HCT116 (cell line): ENCODE data around the gene CGRRF1. TPM values are rescaled to one million over a fixed set of nuclear protein-coding genes. Genes with fewer than 3 reads are reported as not detected.

Experiments used
- ATAC-seq: fragments of 200-7000 bp; cut with Tn5 transposase; 2 replicates; pipeline ENCODE4 v1.9.1; 2020; ENCODE audit warnings: mild to moderate bottlenecking, moderate library complexity
- BruUV-seq: library from RNA; stranded (reverse); fragments of 400-500 nt; replicated peaks from 2 replicates; lab custom pipeline; 2021; lab: Mats Ljungman, UMichigan
- CTCF ChIA-PET: fragments of 300-600 bp; sonication (Branson Sonifier 250); formaldehyde crosslinking; loops from one replicate; lab custom pipeline; 2021; ENCODE audit warnings: antibody characterized with exemption; lab: Charles Lee
- POLR2A ChIA-PET: fragments of 300-600, 350-600 bp; sonication (Branson Sonifier 250); formaldehyde crosslinking; loops from one replicate; lab custom pipeline; 2021; ENCODE audit warnings: antibody characterized with exemption; lab: Charles Lee
- RAD21 ChIA-PET, 2 experiments: fragments of 300-600 bp; sonication (Branson Sonifier 250); formaldehyde crosslinking; loops; one replicate each; lab custom pipeline; 2023; ENCODE audit warnings: low total read pairs in 2 of 2; ENCODE audit not compliant: uncharacterized antibody in 2 of 2, unreplicated experiment in 2 of 2, low non-redundant PET in 1 of 2; lab: Charles Lee
- DNase-seq: peaks from one replicate; pipeline ENCODE4 v3.0.0-alpha.2; 2010; ENCODE audit warnings: low read depth, low spot score
- H2AFZ ChIP-seq: fragments of 200-600 bp; shearing (Covaris generic), sonication (generic); 2 replicates; pipeline ENCODE4 v1.6.1; 2017; ENCODE audit warnings: low read depth, mixed run types, mixed read lengths, antibody characterized with exemption, low read length; ENCODE audit not compliant: poor library complexity, severe bottlenecking
- H3K27ac ChIP-seq: 2 replicates; pipeline ENCODE4 v1.5.1; 2012; ENCODE audit warnings: low read depth, low read length
- H3K27me3 ChIP-seq: fragments of 200-600 bp; sonication (generic); 2 replicates; pipeline ENCODE4 v1.6.1; 2016; ENCODE audit warnings: mixed run types, low read length, mixed read lengths; ENCODE audit not compliant: insufficient read depth
- H3K36me3 ChIP-seq, 2 experiments: fragments of 200-500 bp in 1 of 2; fragments of 200-600 bp in 1 of 2; sonication (Bioruptor generic) in 1 of 2; sonication (generic) in 1 of 2; 2 replicates each; pipeline versions ENCODE4 v1.5.1 to v1.6.1; 2014 to 2016; ENCODE audit warnings: low read length in 2 of 2, inconsistent platforms in 1 of 2, mixed read lengths in 1 of 2, mixed run types in 1 of 2; ENCODE audit not compliant: insufficient read depth in 2 of 2, control insufficient read depth in 1 of 2
- H3K4me1 ChIP-seq, 2 experiments: fragments of 200-600 bp in 1 of 2; sonication (generic) in 1 of 2; 2 replicates each; pipeline versions ENCODE4 v1.5.1 to v1.6.1; 2012 to 2017; ENCODE audit warnings: low read length in 2 of 2, inconsistent platforms in 1 of 2, mild to moderate bottlenecking in 1 of 2, mixed read lengths in 1 of 2, mixed run types in 1 of 2, moderate library complexity in 1 of 2; ENCODE audit not compliant: insufficient read depth in 2 of 2, control insufficient read depth in 1 of 2
- H3K4me2 ChIP-seq: fragments of 200-600 bp; sonication (generic); 2 replicates; pipeline ENCODE4 v1.6.1; 2017; ENCODE audit warnings: mixed run types, low read length, mixed read lengths
- H3K4me3 ChIP-seq, 2 experiments: fragments of 200-600 bp in 1 of 2; sonication (generic) in 1 of 2; replicated peaks in 1 of 2; 2 replicates each; pipeline ENCODE4 v1.5.1; 2011 to 2016; ENCODE audit warnings: low read length in 2 of 2, control low read depth in 1 of 2, low read depth in 1 of 2, mild to moderate bottlenecking in 1 of 2, mixed read lengths in 1 of 2, mixed run types in 1 of 2
- H3K79me2 ChIP-seq: fragments of 200-600 bp; sonication (generic); 2 replicates; pipeline ENCODE4 v1.6.1; 2017; ENCODE audit warnings: mild to moderate bottlenecking, mixed run types, low read length, moderate library complexity, mixed read lengths; ENCODE audit not compliant: insufficient read depth
- H3K9ac ChIP-seq: fragments of 200-600 bp; sonication (generic); 2 replicates; pipeline ENCODE4 v1.6.1; 2016; ENCODE audit warnings: low read length, mixed read lengths
- H3K9me2 ChIP-seq: fragments of 200-600 bp; sonication (generic), shearing (Covaris generic); 2 replicates; pipeline ENCODE4 v1.6.1; 2017; ENCODE audit warnings: mixed run types, mild to moderate bottlenecking, moderate library complexity; ENCODE audit not compliant: insufficient read depth
- H3K9me3 ChIP-seq, 2 experiments: fragments of 200-500 bp in 1 of 2; fragments of 200-600 bp in 1 of 2; sonication (Bioruptor generic) in 1 of 2; sonication (generic) in 1 of 2; 2 replicates each; pipeline ENCODE4 v1.6.1; 2014 to 2017; ENCODE audit warnings: low read length in 2 of 2, mixed read lengths in 2 of 2, inconsistent platforms in 1 of 2, low read depth in 1 of 2, mild to moderate bottlenecking in 1 of 2, mixed run types in 1 of 2, moderate library complexity in 1 of 2; ENCODE audit not compliant: control insufficient read depth in 1 of 2, insufficient read depth in 1 of 2
- H4K20me1 ChIP-seq: fragments of 200-600 bp; sonication (generic), shearing (Covaris generic); 2 replicates; pipeline ENCODE4 v1.6.1; 2017; ENCODE audit warnings: mixed run types, mild to moderate bottlenecking, moderate library complexity; ENCODE audit not compliant: insufficient read depth
- EGR1 ChIP-seq: IDR thresholded peaks from 2 replicates; pipeline ENCODE4 v1.6.1; 2012; ENCODE audit warnings: low read depth
- EZH2 ChIP-seq: fragments of 200-600 bp; sonication (generic); IDR thresholded peaks from 2 replicates; pipeline ENCODE4 v1.6.1; 2017; ENCODE audit warnings: antibody characterized with exemption, mixed run types
- JUND ChIP-seq: IDR thresholded peaks from 2 replicates; pipeline ENCODE4 v1.6.1; 2012
- POLR2A ChIP-seq: IDR thresholded peaks from 2 replicates; pipeline ENCODE4 v1.7.0; 2011; ENCODE audit warnings: borderline replicate concordance; ENCODE audit not compliant: insufficient read depth, insufficient read length; ENCODE audit errors: extremely low read depth
- RAD21 ChIP-seq: IDR thresholded peaks from 2 replicates; pipeline ENCODE4 v1.6.1; 2012; ENCODE audit warnings: low read depth, mild to moderate bottlenecking
- SP1 ChIP-seq: IDR thresholded peaks from 2 replicates; pipeline ENCODE4 v1.6.1; 2012; ENCODE audit warnings: low read depth
- SRF ChIP-seq: IDR thresholded peaks from 2 replicates; pipeline ENCODE4 v1.6.1; 2012; ENCODE audit warnings: low read depth
- TCF7L2 ChIP-seq: IDR thresholded peaks from 2 replicates; pipeline ENCODE4 v1.7.0; 2011; ENCODE audit warnings: borderline replicate concordance, inconsistent platforms; ENCODE audit not compliant: insufficient read depth, insufficient read length; ENCODE audit errors: extremely low read depth
- YY1 ChIP-seq: IDR thresholded peaks from 2 replicates; pipeline ENCODE4 v1.6.1; 2011; ENCODE audit warnings: low read length, low read depth, moderate library complexity, mild to moderate bottlenecking; ENCODE audit not compliant: insufficient replicate concordance; ENCODE audit errors: extremely low read depth
- ZFX ChIP-seq: fragments of 450-650 bp; IDR thresholded peaks from 2 replicates; pipeline ENCODE4 v1.6.1; 2017
- intact Hi-C: fragments of 100-400 bp; cut with micrococcal nuclease; formaldehyde crosslinking; loops from 2 replicates; pipeline ENCODE4 v1.10.0; 2022
- total RNA-seq: library from RNA; stranded (reverse); gene quantifications from one replicate; pipeline ENCODE4 v1.2.1, GENCODE V29; 2021; ENCODE audit not compliant: unreplicated experiment
- TF ChIP-seq, protein P1 (sequence below): IDR thresholded peaks from 2 replicates; pipeline ENCODE4 v1.6.1; 2012
- TF ChIP-seq, protein P2 (sequence below), 3 experiments: fragments of 200-600 bp in 1 of 3; sonication (generic) in 1 of 3; IDR thresholded peaks in 2 of 3; conservative IDR thresholded peaks in 1 of 3; 2 replicates each; pipeline ENCODE4 v1.5.1; 2012 to 2017; ENCODE audit warnings: low read depth in 2 of 3, low read length in 2 of 3, antibody characterized with exemption in 1 of 3, borderline replicate concordance in 1 of 3, control low read depth in 1 of 3, mild to moderate bottlenecking in 1 of 3, mixed read lengths in 1 of 3, mixed run types in 1 of 3, moderate library complexity in 1 of 3; ENCODE audit not compliant: insufficient read depth in 1 of 3

Gene CGRRF1
- total RNA-seq, 1 experiment from 2014 or later, result 15.9 TPM

DNA sequence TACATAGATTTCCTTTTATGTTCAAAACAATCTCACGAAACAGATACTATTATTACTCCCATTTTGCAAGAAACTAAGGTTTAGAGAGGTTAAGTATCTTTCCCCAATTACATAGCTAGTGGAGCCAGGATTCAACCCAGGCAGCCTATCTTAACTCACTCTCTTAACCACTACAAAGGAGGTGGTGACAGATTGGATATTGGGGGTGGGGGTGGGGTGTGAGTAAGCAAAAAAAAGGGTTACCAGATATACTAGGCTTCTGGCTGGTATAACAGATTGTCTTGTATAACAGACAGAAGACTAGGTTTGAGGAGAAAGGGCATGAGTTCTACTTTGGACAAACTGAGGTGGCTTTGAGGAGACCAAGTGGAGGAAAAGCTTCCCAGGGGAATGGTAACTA lies 23.0 kb upstream of the CGRRF1 start:
- CTCF ChIA-PET, result no interaction called here
- peaks cover 69% of the 10 kb centered on the region for H3K79me2 ChIP-seq
- no peaks in the 10 kb centered on the region for H3K9me3 ChIP-seq
- BruUV-seq, result no TSS peak
- RAD21 ChIA-PET, result no interaction called here
- DNase-seq (no peak), ATAC-seq (no peak)
- no peak overlapping the region for H2AFZ ChIP-seq
- no peak overlapping the region for H3K4me3 ChIP-seq
- H3K27me3 ChIP-seq, result no peaks in the 10 kb centered on the region
- H3K36me3 ChIP-seq, result peaks cover 7 to 8% of the 10 kb centered on the region in 2 experiments; a peak in 3 of 4 replicates
- no peaks in the 10 kb centered on the region for H3K9me2 ChIP-seq
- no peak for TF ChIP-seq SP1
- no peak for TF ChIP-seq YY1
- TF ChIP-seq TCF7L2, result no peak
- TF ChIP-seq ZFX, result no peak
- TF ChIP-seq, protein P1, sequence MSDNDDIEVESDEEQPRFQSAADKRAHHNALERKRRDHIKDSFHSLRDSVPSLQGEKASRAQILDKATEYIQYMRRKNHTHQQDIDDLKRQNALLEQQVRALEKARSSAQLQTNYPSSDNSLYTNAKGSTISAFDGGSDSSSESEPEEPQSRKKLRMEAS, result no peak
- no peak for TF ChIP-seq SRF
- no peak for TF ChIP-seq RAD21
- TF ChIP-seq POLR2A, result no peak
- TF ChIP-seq EZH2, result no peak
- no peak for TF ChIP-seq EGR1
- no peak for TF ChIP-seq JUND
- TF ChIP-seq, protein P2, sequence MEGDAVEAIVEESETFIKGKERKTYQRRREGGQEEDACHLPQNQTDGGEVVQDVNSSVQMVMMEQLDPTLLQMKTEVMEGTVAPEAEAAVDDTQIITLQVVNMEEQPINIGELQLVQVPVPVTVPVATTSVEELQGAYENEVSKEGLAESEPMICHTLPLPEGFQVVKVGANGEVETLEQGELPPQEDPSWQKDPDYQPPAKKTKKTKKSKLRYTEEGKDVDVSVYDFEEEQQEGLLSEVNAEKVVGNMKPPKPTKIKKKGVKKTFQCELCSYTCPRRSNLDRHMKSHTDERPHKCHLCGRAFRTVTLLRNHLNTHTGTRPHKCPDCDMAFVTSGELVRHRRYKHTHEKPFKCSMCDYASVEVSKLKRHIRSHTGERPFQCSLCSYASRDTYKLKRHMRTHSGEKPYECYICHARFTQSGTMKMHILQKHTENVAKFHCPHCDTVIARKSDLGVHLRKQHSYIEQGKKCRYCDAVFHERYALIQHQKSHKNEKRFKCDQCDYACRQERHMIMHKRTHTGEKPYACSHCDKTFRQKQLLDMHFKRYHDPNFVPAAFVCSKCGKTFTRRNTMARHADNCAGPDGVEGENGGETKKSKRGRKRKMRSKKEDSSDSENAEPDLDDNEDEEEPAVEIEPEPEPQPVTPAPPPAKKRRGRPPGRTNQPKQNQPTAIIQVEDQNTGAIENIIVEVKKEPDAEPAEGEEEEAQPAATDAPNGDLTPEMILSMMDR (IDR thresholded peaks at IDR 0.05 in 2 of 3, conservative IDR thresholded peaks at IDR 0.05 in 1 of 3; ENCODE audit: borderline replicate concordance in 1 of 3, insufficient read depth in 1 of 3, low read depth in 2 of 3, low read length in 2 of 3), result no peak
- H4K20me1 ChIP-seq, result 0 out of 2 replicates have a peak, but pooled peaks cover 4% of the 10 kb centered on the region
- H3K9ac ChIP-seq, result no peak overlapping the region
- H3K4me2 ChIP-seq, result peak overlapping the region; percentile 87; the same call in 1 of the 2 replicates
- intact Hi-C loops, result loop anchor here (5.0 kb wide), 1 partner anchor 286 kb away; no protein-coding TSS in a partner anchor
- no peak overlapping the region for H3K27ac ChIP-seq
- POLR2A ChIA-PET, result interaction anchor here (3.6 kb wide), 1 partner anchor 23 kb away, joined by 16 read pairs; the partner anchor contains the start of gene CGRRF1
- peaks cover 15 to 27% of the 10 kb centered on the region in 2 experiments for H3K4me1 ChIP-seq
